B cell (primary cell): ENCODE results near the gene SLC51B. TPM values are rescaled to one million over a fixed set of nuclear protein-coding genes. Genes with fewer than 3 reads are reported as not detected.

ENCODE experiments used
- ATAC-seq: fragments of 200-7000 bp; cut with Tn5 transposase; one replicate; pipeline ENCODE4 v1.10.0; 2021; ENCODE audit warnings: low read depth, mild to moderate bottlenecking, moderate number of reproducible peaks, moderate library complexity
- CTCF ChIA-PET: fragments of 350-600 bp; sonication (Branson Sonifier 250); formaldehyde crosslinking; loops from one replicate; lab custom pipeline; 2021; ENCODE audit warnings: antibody characterized with exemption, inconsistent platforms; lab: Charles Lee
- POLR2A ChIA-PET: fragments of 350-600 bp; sonication (Branson Sonifier 250); formaldehyde crosslinking; loops from one replicate; lab custom pipeline; 2021; ENCODE audit warnings: antibody characterized with exemption; lab: Charles Lee
- DNase-seq: peaks from one replicate; pipeline ENCODE4 v3.0.0; 2013
- H2AFZ ChIP-seq: 2 replicates; pipeline ENCODE4 v1.6.1; 2012; ENCODE audit warnings: mild to moderate bottlenecking, low read depth, low read length; ENCODE audit not compliant: insufficient read depth, poor library complexity, severe bottlenecking
- H3K27ac ChIP-seq, 2 donors: 1 replicate in 1 of 2; 2 replicates in 1 of 2; pipeline ENCODE4 v1.5.1; 2012 to 2013; ENCODE audit warnings: low read length in 2 of 2, mild to moderate bottlenecking in 2 of 2, moderate library complexity in 1 of 2
- H3K27me3 ChIP-seq, 4 experiments: fragments of 200-600 bp in 1 of 4; sonication (generic) in 1 of 4; replicated peaks in 1 of 4; 1 replicate in 2 of 4; 2 replicates in 2 of 4; pipeline versions ENCODE4 v1.6.1 to v1.7.0; 2013 to 2016; ENCODE audit warnings: low read length in 3 of 4, mild to moderate bottlenecking in 2 of 4, mixed read lengths in 1 of 4, moderate library complexity in 1 of 4; ENCODE audit not compliant: insufficient read depth in 4 of 4, control insufficient read depth in 3 of 4; ENCODE audit errors: control extremely low read depth in 1 of 4
- H3K36me3 ChIP-seq, 2 experiments: replicated peaks in 1 of 2; 1 replicate in 1 of 2; 2 replicates in 1 of 2; pipeline versions ENCODE4 v1.6.1 to v1.7.1; 2013; ENCODE audit warnings: low read length in 1 of 2; ENCODE audit not compliant: insufficient read depth in 2 of 2, control insufficient read depth in 1 of 2; ENCODE audit errors: control extremely low read depth in 1 of 2, extremely low read depth in 1 of 2
- H3K4me1 ChIP-seq, 2 donors: fragments of 200-600 bp in 1 of 2; sonication (generic) in 1 of 2; 1 replicate in 1 of 2; 2 replicates in 1 of 2; pipeline versions ENCODE4 v1.5.1 to v1.6.1; 2013 to 2017; ENCODE audit warnings: low read length in 2 of 2; ENCODE audit not compliant: control insufficient read depth in 2 of 2, insufficient read depth in 2 of 2
- H3K4me2 ChIP-seq: replicated peaks from 2 replicates; pipeline ENCODE3; 2012; ENCODE audit warnings: mild to moderate bottlenecking, low read depth, low read length; ENCODE audit not compliant: poor library complexity, severe bottlenecking
- H3K4me3 ChIP-seq, 5 experiments: fragments of 200-600 bp in 1 of 5; sonication (generic) in 1 of 5; 1 replicate in 3 of 5; 2 replicates in 2 of 5; pipeline versions ENCODE4 v1.5.1 to v1.7.0; 2011 to 2016; ENCODE audit warnings: low read length in 4 of 5, mild to moderate bottlenecking in 4 of 5, low read depth in 2 of 5, control low read depth in 1 of 5, moderate library complexity in 1 of 5; ENCODE audit not compliant: insufficient read depth in 1 of 5; ENCODE audit errors: control extremely low read depth in 1 of 5, extremely low read depth in 1 of 5
- H3K79me2 ChIP-seq: fragments of 200-600 bp; sonication (generic); one replicate; pipeline ENCODE4 v1.6.0; 2016; ENCODE audit warnings: low read length; ENCODE audit not compliant: control insufficient read depth, insufficient read depth
- H3K9ac ChIP-seq: fragments of 200-600 bp; sonication (generic); 2 replicates; pipeline ENCODE4 v1.6.1; 2017; ENCODE audit warnings: mild to moderate bottlenecking, low read length, moderate library complexity
- H3K9me3 ChIP-seq, 3 donors: one replicate each; pipeline versions ENCODE4 v1.6.1 to v1.7.1; 2013; ENCODE audit warnings: low read length in 2 of 3; ENCODE audit not compliant: control insufficient read depth in 2 of 3, insufficient read depth in 1 of 3; ENCODE audit errors: control extremely low read depth in 1 of 3
- H4K20me1 ChIP-seq: 2 replicates; pipeline ENCODE4 v1.6.0; 2012; ENCODE audit warnings: mild to moderate bottlenecking, low read length; ENCODE audit not compliant: insufficient read depth, control insufficient read depth, poor library complexity, severe bottlenecking
- H3K27ac Mint-ChIP-seq: one replicate; pipeline ENCODE4 v1.8.0; 2021; ENCODE audit warnings: mixed read lengths
- H3K27me3 Mint-ChIP-seq: one replicate; pipeline ENCODE4 v1.8.0; 2021; ENCODE audit warnings: mixed read lengths
- H3K4me1 Mint-ChIP-seq: one replicate; pipeline ENCODE4 v1.8.0; 2021; ENCODE audit warnings: mixed read lengths
- H3K4me3 Mint-ChIP-seq: one replicate; pipeline ENCODE4 v1.8.0; 2021; ENCODE audit warnings: mixed read lengths
- H3K9me3 Mint-ChIP-seq: one replicate; pipeline ENCODE4 v1.8.0; 2022; ENCODE audit warnings: mixed read lengths; ENCODE audit not compliant: insufficient read depth
- CTCF ChIP-seq: fragments of 200-600 bp; IDR thresholded peaks from one replicate; pipeline ENCODE4 v1.8.0; 2022; ENCODE audit warnings: antibody characterized with exemption, mild to moderate bottlenecking
- EZH2 ChIP-seq: IDR thresholded peaks from 2 replicates; pipeline ENCODE4 v1.6.1; 2012; ENCODE audit warnings: borderline replicate concordance, low read depth, mild to moderate bottlenecking, moderate library complexity, low read length; ENCODE audit not compliant: insufficient read depth, poor library complexity, severe bottlenecking
- WGBS: methylation state at CpG from one replicate; pipeline ENCODE4 v1.1.5; 2013; ENCODE audit warnings: missing lambda C conversion rate; ENCODE audit not compliant: insufficient coverage; 5-methylcytosine and 5-hydroxymethylcytosine counted together
- intact Hi-C: fragments of 100-400 bp; cut with micrococcal nuclease; formaldehyde crosslinking; loops from one replicate; pipeline ENCODE4 v1.10.0; 2022
- polyA plus RNA-seq: library from polyadenylated mRNA; depleted of rRNA; stranded (reverse); fragments of >200 nt; gene quantifications from 2 replicates; pipeline ENCODE4 v1.2.3, GENCODE V29; 2012
- total RNA-seq, 2 donors: library from RNA; stranded (reverse); fragments of 120-200 nt in 1 of 2; gene quantifications; 1 replicate in 1 of 2; 2 replicates in 1 of 2; pipeline versions ENCODE4 v1.2.3 to v1.2.4, GENCODE V29; 2013 to 2022

Gene SLC51B
- total and polyA plus RNA-seq, 2 donors (not counting 1 experiment from before 2014, with no cell fraction given): not detected

- Histone ChIP-seq H3K27ac (no peak overlapping the region), H3K9ac (no peak overlapping the region), H3K9me3 (no peaks in the 10 kb centered on the region), H2AFZ (no peak overlapping the region), H4K20me1 (no peaks in the 10 kb centered on the region), H3K4me1 (peaks cover 8 to 17% of the 10 kb centered on the region in 2 donors), H3K79me2 (no peaks in the 10 kb centered on the region), H3K4me2 (no peak overlapping the region), H3K27me3 (peaks cover 0 to 3% (median 0%) of the 10 kb centered on the region in 4 experiments), H3K4me3 (no peak overlapping the region), H3K36me3 (no peaks in the 10 kb centered on the region)
- DNase-seq (no peak), ATAC-seq (no peak)
- Mint-ChIP-seq H3K4me1 (peaks cover 12% of the 10 kb centered on the region), H3K4me3 (no peak overlapping the region), H3K27ac (no peak overlapping the region), H3K27me3 (peaks cover 6% of the 10 kb centered on the region), H3K9me3 (no peaks in the 10 kb centered on the region)
- WGBS: no CpG with 5 or more reads among the region's 1 CpG
- POLR2A ChIA-PET: no interaction called here
- intact Hi-C loops: no loop called here
- CTCF ChIA-PET: no interaction called here
- TF ChIP-seq EZH2 (no peak), CTCF (no peak)
Observed at GRCh38 chr15:65037309-65037708, 7.9 kb upstream of the SLC51B start.

- Histone ChIP-seq H3K4me2 (no peak overlapping the region), H2AFZ (no peak overlapping the region), H3K4me1 (peaks cover 4 to 9% of the 10 kb centered on the region in 2 donors), H3K79me2 (no peaks in the 10 kb centered on the region), H4K20me1 (no peaks in the 10 kb centered on the region), H3K4me3 (no peak overlapping the region), H3K36me3 (no peaks in the 10 kb centered on the region), H3K9me3 (no peaks in the 10 kb centered on the region), H3K27me3 (no peaks in the 10 kb centered on the region), H3K27ac (no peak overlapping the region), H3K9ac (no peak overlapping the region)
- DNase-seq: no peak
- Mint-ChIP-seq H3K4me3 (no peak overlapping the region), H3K27me3 (peaks cover 3% of the 10 kb centered on the region), H3K4me1 (peaks cover 8% of the 10 kb centered on the region), H3K27ac (no peak overlapping the region), H3K9me3 (no peaks in the 10 kb centered on the region)
- no peak for ATAC-seq
- CTCF ChIA-PET: no interaction called here
- intact Hi-C loops: no loop called here
- TF ChIP-seq EZH2 (no peak), CTCF (no peak)
- POLR2A ChIA-PET: no interaction called here
- WGBS: 100% methylated on average over 1 of the region's 3 CpGs
Observed at GRCh38 chr15:65038428-65038827, 6.8 kb upstream of the SLC51B start.
